ENCODE measurements around the gene KATNAL2. TPM values are rescaled to one million over a fixed set of nuclear protein-coding genes. Genes with fewer than 3 reads are reported as not detected.

Gene KATNAL2
- total RNA-seq, 2 donors from 2014 or later: 5.6 to 5.7 TPM

- Histone ChIP-seq H3K4me1 (ENCODE audit: control insufficient read depth in 1 of 2, low read depth in 2 of 2) (no peaks in the 10 kb centered on the region), H3K9me3 (no peaks in the 10 kb centered on the region), H3K36me3 (peaks cover 28% of the 10 kb centered on the region), H3K27ac (no peak overlapping the region), H3K4me3 (no peak overlapping the region), H3K27me3 (replicated peaks; ENCODE audit: insufficient read depth) (no peaks in the 10 kb centered on the region)
- DNase-seq (ENCODE audit: low spot score) (no peak), ATAC-seq (ENCODE audit: insufficient number of reproducible peaks, low FRiP score, low read depth) (no peak)
- no peak for TF ChIP-seq CTCF (IDR thresholded peaks at IDR 0.05)
Measured at GRCh38 chr18:47108998-47109405, 191.6 kb downstream of the KATNAL2 start.

- Histone ChIP-seq H3K27ac (no peak overlapping the region), H3K4me1 (ENCODE audit: control insufficient read depth in 1 of 2, low read depth in 2 of 2) (no peaks in the 10 kb centered on the region)
Measured at GRCh38 chr18:47109720-47110119, 192.3 kb downstream of the KATNAL2 start.

GRCh38 chr18:47110492-47111274, 193.3 kb downstream of the KATNAL2 start:
- H3K36me3 ChIP-seq: peaks cover 32% of the 10 kb centered on the region
- H3K4me3 ChIP-seq: no peak overlapping the region
- no peaks in the 10 kb centered on the region for H3K4me1 ChIP-seq (ENCODE audit: control insufficient read depth in 1 of 2, low read depth in 2 of 2)
- DNase-seq (ENCODE audit: low spot score) (no peak), ATAC-seq (ENCODE audit: insufficient number of reproducible peaks, low FRiP score, low read depth) (no peak)
- H3K27me3 ChIP-seq (replicated peaks; ENCODE audit: insufficient read depth): no peaks in the 10 kb centered on the region
- H3K9me3 ChIP-seq: no peaks in the 10 kb centered on the region
- no peak overlapping the region for H3K27ac ChIP-seq
- no peak for TF ChIP-seq CTCF (IDR thresholded peaks at IDR 0.05)

More at GRCh38 chr18:47109720-47110119, 192.3 kb downstream of the KATNAL2 start:
- Histone ChIP-seq H3K9me3 (no peaks in the 10 kb centered on the region), H3K4me3 (no peak overlapping the region), H3K36me3 (peaks cover 32% of the 10 kb centered on the region), H3K27me3 (replicated peaks; ENCODE audit: insufficient read depth) (no peaks in the 10 kb centered on the region)
- DNase-seq (ENCODE audit: low spot score): no peak
- TF ChIP-seq CTCF (IDR thresholded peaks at IDR 0.05): no peak
- ATAC-seq (ENCODE audit: insufficient number of reproducible peaks, low FRiP score, low read depth): no peak

GRCh38 chr18:47113796-47114540, 196.6 kb downstream of the KATNAL2 start:
- TF ChIP-seq CTCF (IDR thresholded peaks at IDR 0.05): no peak
- DNase-seq (ENCODE audit: low spot score): no peak
- H3K27ac ChIP-seq: no peak overlapping the region
- H3K4me1 ChIP-seq (ENCODE audit: control insufficient read depth in 1 of 2, low read depth in 2 of 2): no peaks in the 10 kb centered on the region
- no peaks in the 10 kb centered on the region for H3K9me3 ChIP-seq
- no peak for ATAC-seq (ENCODE audit: insufficient number of reproducible peaks, low FRiP score, low read depth)
- peaks cover 25% of the 10 kb centered on the region for H3K36me3 ChIP-seq
- H3K4me3 ChIP-seq: no peak overlapping the region
- H3K27me3 ChIP-seq (replicated peaks; ENCODE audit: insufficient read depth): no peaks in the 10 kb centered on the region

- no peak for TF ChIP-seq CTCF (IDR thresholded peaks at IDR 0.05)
- ATAC-seq (ENCODE audit: insufficient number of reproducible peaks, low FRiP score, low read depth): no peak
- no peaks in the 10 kb centered on the region for H3K9me3 ChIP-seq
- no peak overlapping the region for H3K4me3 ChIP-seq
- no peaks in the 10 kb centered on the region for H3K4me1 ChIP-seq (ENCODE audit: control insufficient read depth in 1 of 2, low read depth in 2 of 2)
- no peaks in the 10 kb centered on the region for H3K27me3 ChIP-seq (replicated peaks; ENCODE audit: insufficient read depth)
- no peak overlapping the region for H3K27ac ChIP-seq
- DNase-seq (ENCODE audit: low spot score): no peak
- H3K36me3 ChIP-seq: peaks cover 25% of the 10 kb centered on the region
Measured at GRCh38 chr18:47115205-47115604, 197.8 kb downstream of the KATNAL2 start.

All from thoracic aorta (tissue), 2 donors.